ENCODE data around the gene UHRF2. TPM values are rescaled to one million over a fixed set of nuclear protein-coding genes. Genes with fewer than 3 reads are reported as not detected.

The UHRF2 gene
- total and polyA plus RNA-seq, 2 of the 4 experiments (the other 2 are of a cell fraction) = 27.6 to 37.3 TPM

- POLR2A ChIA-PET (ENCODE audit: unreplicated experiment) = interaction anchor here (0.6 kb wide), 1 partner anchor 275 kb away, joined by 5 read pairs; no protein-coding TSS in a partner anchor
- Histone ChIP-seq H2AK5ac (ENCODE audit: low read depth, low read length) (no peak overlapping the region), H2BK120ac (ENCODE audit: low read depth, low read length) (peak overlapping the region; percentile 90), H3K9me1 (ENCODE audit: insufficient read depth, low read length) (0 out of 2 replicates have a peak, but pooled peaks cover 2% of the 10 kb centered on the region), H3K4me2 (ENCODE audit: low read depth, low read length) (peak overlapping the region; percentile 64; the same call in 1 of the 2 replicates), H3K4me3 (ENCODE audit: insufficient read depth, low read depth, low read length) (no peak overlapping the region), H2AFZ (replicated peaks; ENCODE audit: low read length, poor library complexity) (peak overlapping the region; percentile 69), H3K18ac (ENCODE audit: low read depth, low read length) (peak overlapping the region; percentile 98), H4K20me1 (ENCODE audit: insufficient read depth, low read length) (no peaks in the 10 kb centered on the region), H3K79me1 (ENCODE audit: low read depth in 1 of 2, low read length in 2 of 2) (no peaks in the 10 kb centered on the region), H2BK15ac (ENCODE audit: low read depth, low read length) (peak overlapping the region; percentile 69; the same call in 1 of the 3 replicates), H3K4me1 (ENCODE audit: control insufficient read depth, insufficient read depth, low read length) (peaks cover 8% of the 10 kb centered on the region), H3K56ac (ENCODE audit: extremely low read depth, insufficient read depth, low read length) (peak overlapping the region; percentile 58; the same call in 1 of the 2 replicates), H2BK5ac (ENCODE audit: low read depth, low read length, poor library complexity, severe bottlenecking) (peak overlapping the region; percentile 90), H4K91ac (ENCODE audit: insufficient read depth, low read depth, low read length) (peak overlapping the region; percentile 88), H3K9ac (ENCODE audit: low read depth, low read length) (peak overlapping the region; percentile 52), H4K8ac (ENCODE audit: low read depth in 2 of 2, low read length in 2 of 2) (peak overlapping the region; percentile 93 to 97), H4K5ac (ENCODE audit: low read depth, low read length) (peak overlapping the region; percentile 88), H3K4ac (ENCODE audit: low read depth, low read length) (peak overlapping the region; percentile 86), H3K9me3 (ENCODE audit: control insufficient read depth, insufficient read depth, low read length) (no peaks in the 10 kb centered on the region), H3K27ac (ENCODE audit: insufficient read depth, low read length) (peak overlapping the region; percentile 92), H2AK9ac (replicated peaks; ENCODE audit: low read depth, low read length, poor library complexity) (no peak overlapping the region), H3K27me3 (ENCODE audit: control insufficient read depth, insufficient read depth, low read length) (no peaks in the 10 kb centered on the region), H3K23ac (ENCODE audit: low read depth, low read length) (peak overlapping the region; percentile 75; the same call in 1 of the 2 replicates), H3K14ac (replicated peaks; ENCODE audit: low read depth, low read length) (peak overlapping the region; percentile 70), H3K36me3 (ENCODE audit: control insufficient read depth, insufficient read depth, low read length) (no peaks in the 10 kb centered on the region), H2BK20ac (ENCODE audit: low read depth, low read length) (peak overlapping the region; percentile 94)
- ATAC-seq (ENCODE audit: low read depth) = peak; percentile 95
- dilution Hi-C loops (cut with HindIII; ENCODE audit: low sequenced_read_pairs, unreplicated experiment) = no loop called here
- BruUV-seq (replicated peaks) = no TSS peak
- peak; percentile 76 for TF ChIP-seq CEBPB (IDR thresholded peaks at IDR 0.05; ENCODE audit: low read depth, low read length)
- TF ChIP-seq NFE2L2 (IDR thresholded peaks at IDR 0.05; ENCODE audit: low read depth, low read length) = no peak; the same call in 1 of the 2 replicates
- peak; percentile 78 for DNase-seq
- intact Hi-C loops (cut with micrococcal nuclease) = loop anchor here (2.0 kb wide), 1 partner anchor 29 kb away; the partner anchor contains the start of gene UHRF2
- WGBS, 2 experiments (ENCODE audit: extremely low coverage in 2 of 2, insufficient read length in 1 of 2) = no CpG with 5 or more reads among the region's 7 CpGs
- in situ Hi-C loops (cut with MboI; ENCODE audit: low sequenced_read_pairs) = no loop called here
- CTCF ChIA-PET = interaction anchor here (0.5 to 0.6 kb wide), 2 partner anchors 137 to 184 kb away, joined by 3 read pairs; no protein-coding TSS in a partner anchor
Observed at GRCh38 chr9:6383551-6384225, 29.3 kb upstream of the UHRF2 start.
